ENCODE results near the gene PDE4D.

PDE4D gene

GRCh38 chr5:59238126-59238902 lies 655.2 kb downstream of the PDE4D start:
- no peak for DNase-seq

DNA sequence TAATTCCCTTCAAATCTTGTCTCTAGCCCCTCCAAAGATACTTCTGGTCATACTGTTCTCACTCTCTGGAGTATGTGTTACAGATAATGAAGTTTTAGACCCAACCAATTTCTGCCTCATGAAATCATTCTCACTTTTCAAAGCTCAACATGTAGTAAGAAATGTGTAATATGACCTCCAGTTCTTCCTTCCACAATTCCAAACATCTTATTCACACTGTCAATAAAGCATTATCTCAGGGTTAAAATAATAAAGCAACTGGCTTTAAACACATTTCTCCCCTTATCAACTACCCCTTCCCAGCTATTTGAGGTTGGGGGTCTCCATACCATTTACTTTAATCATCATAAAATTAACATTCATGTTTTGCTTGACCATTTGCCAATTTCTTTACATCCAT lies 656.5 kb downstream of the PDE4D start:
- DNase-seq, result no peak

- no peak for DNase-seq
These were observed 657.1 kb downstream of the PDE4D start for GRCh38 chr5:59236448-59236847.

DNA sequence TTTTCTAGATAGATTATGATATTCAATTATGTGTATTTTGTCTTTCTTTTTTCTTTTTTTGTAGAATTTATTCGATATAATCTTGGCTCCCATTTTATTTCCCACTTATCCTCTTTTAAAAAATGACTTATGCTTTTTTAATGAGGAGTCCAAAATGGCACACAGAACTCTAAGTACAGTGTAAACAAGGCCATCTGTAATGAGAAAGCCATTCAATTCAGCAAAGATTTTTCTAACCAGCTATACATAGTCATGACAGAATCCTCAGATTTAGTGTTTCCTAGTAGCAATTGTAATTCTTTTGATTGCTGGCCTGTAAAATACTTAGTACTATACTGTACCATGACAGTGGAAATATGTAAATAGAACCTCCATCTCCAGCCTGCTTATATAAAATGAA lies 659.3 kb downstream of the PDE4D start:
- DNase-seq, result no peak

DNA sequence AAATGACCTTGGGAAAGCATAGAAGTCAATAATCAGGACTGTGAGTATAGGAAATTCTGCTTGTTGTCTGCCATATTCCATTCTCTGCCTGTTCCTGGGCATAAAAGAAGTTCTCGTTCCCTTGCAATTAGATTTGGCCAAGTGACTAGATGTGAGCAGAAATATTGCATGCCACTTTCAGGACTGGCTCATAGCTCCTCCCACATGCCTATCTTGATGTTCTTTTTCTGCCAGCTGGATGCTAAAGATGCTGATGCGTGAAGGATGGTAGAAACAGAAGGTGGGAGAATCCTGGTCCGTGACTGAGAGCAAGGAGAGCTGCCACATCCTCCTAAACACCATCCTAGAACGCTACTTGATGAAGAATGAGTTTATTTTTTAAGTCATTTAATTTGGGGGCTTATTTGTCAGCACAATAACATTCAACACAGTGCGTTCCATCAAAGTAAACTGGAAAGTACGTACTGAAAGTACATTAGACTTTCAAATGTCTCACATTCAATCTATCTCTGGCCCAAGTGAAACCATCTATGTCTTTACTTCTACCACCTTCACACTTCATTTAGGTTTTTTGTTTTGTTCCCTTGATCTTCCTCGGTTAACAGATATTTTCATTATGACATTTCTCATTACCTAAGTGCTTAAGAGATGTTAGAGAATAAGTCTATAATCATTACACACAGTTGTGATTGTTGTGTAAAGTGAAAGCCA lies 662.1 kb downstream of the PDE4D start:
- no peak for DNase-seq

DNA sequence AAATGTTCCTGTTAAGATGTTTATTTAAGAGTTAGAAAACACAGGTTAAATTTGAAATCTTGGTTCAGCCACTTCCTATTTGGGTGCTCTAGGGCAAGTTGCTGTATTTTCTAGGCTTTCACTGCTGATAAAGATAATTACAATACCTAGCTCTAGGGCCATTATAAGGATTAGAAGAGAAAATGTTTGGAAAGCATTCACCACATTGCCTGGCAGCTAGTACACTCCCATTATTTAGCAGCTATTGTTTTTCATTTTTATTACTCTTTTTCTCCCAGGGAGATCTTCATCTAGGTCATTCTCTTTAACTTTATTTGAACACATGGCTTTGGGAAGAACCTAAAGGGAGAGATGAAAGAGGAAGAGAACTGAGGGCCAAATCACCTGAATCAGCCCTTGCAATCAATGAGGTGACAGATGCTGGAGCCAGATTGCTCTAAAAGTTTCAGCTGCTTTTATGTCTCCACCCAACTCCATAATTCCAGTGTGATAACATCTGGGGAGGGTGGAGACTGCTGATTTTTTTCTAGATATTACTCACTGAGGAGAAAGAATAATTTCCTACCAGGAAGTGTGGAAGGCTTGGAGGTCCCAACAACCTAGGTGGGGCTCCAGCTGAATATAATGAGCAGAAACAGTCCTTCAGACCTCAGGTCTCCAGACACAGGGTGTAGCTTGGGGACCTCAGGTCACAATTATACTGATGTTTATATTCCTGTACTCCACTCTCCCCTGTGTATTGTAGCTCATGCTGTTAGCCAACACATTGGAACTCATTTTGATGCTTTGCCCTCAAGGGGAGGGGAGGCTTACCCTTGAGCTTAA lies 670.6 kb downstream of the PDE4D start:
- DNase-seq, result no peak

DNA sequence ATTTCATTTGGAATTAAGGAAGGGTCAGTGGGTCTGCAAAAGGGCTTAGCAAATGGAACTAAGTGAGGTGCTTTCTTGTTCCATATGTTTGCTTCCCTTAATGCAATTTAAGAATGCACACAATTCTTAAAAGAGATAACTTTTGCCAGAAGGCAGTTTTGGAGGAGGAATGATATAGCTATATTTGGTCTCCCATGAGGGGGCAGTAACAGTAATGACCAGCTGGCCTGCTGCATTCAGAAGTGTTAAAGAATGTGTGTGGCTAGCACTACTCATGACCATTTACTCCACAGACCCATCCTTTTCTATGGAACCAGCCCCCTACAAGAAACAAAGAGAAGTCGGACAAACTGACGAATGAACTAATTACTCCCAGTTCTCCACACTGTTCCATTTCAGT lies 671.8 kb downstream of the PDE4D start:
- DNase-seq, result no peak

- DNase-seq, result no peak
These were observed 675.0 kb downstream of the PDE4D start for GRCh38 chr5:59218424-59219045.

- no peak for DNase-seq
These were observed 676.7 kb downstream of the PDE4D start for GRCh38 chr5:59216841-59217240.

GRCh38 chr5:59212596-59212995 lies 680.9 kb downstream of the PDE4D start:
- no peak for DNase-seq

GRCh38 chr5:59209758-59210359 lies 683.7 kb downstream of the PDE4D start:
- peak; percentile 12 for DNase-seq

- no peak for DNase-seq
These were observed 685.1 kb downstream of the PDE4D start for GRCh38 chr5:59208474-59208873.

DNA sequence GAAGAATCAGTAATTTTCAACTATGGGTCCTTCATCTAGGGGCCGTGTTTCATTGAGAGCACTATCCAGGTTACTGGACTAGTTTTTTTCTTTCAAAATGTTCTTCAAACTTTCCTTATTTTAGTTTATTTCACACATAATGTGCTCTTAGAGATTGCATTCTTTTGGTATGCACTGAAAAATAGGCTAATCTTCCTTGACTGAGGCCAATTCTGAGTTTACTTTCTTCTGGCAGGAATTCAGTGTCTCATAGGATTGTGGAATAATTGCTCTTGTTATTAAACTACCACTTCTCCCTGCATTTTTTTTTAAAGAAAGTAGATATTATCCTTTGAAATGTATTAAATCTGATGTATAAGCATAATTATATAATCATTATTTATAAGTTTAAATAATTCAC lies 686.1 kb downstream of the PDE4D start:
- no peak for DNase-seq

DNA sequence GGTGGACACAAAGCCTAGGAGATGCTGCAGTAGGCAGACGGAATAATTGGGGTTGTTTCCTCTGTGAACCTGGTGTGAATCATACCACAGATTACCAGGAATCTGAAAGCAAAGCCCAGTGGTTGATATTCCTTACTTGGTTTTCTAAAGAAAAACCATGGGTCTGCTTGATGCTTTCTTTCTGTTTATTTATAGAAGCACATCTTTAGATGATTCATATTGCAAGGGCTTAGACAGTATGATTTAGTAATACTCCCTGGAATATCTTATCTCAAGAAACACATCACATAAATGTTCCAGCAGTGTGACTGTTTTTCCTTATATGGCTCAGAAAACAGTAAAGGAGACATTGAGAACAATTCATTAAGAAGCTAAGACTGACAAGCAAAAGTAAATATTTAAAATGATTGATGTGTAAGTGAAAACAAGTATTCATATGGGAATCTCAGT lies 687.4 kb downstream of the PDE4D start:
- no peak for DNase-seq

GRCh38 chr5:59204114-59204897 lies 689.2 kb downstream of the PDE4D start:
- DNase-seq, result no peak

- DNase-seq, result no peak
These were observed 693.7 kb downstream of the PDE4D start for GRCh38 chr5:59199868-59200267.

- DNase-seq, result no peak
These were observed 694.7 kb downstream of the PDE4D start for GRCh38 chr5:59198832-59199231.

- DNase-seq, result no peak
These were observed 695.2 kb downstream of the PDE4D start for GRCh38 chr5:59198365-59198764.

DNA sequence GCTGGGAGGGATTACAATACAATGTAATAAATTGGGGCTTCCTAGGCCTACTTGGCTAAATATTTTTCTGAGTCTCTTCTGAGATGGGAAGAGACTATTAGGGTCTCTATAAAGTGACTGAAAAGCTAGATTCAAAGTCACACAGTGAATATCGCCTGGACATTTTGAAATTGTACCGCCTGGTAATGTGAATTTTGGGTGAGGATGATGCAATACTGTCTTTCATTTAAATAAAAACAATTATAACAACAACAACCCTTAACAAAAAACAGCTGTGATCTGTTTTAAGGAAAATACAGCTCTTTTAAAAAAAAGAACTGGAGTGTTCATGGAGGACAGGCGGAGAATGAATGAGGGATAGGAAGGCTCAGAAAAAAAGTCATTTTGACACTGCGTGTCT lies 695.6 kb downstream of the PDE4D start:
- DNase-seq, result no peak

GRCh38 chr5:59193616-59194319 lies 699.8 kb downstream of the PDE4D start:
- no peak for DNase-seq

GRCh38 chr5:59190746-59191145 lies 702.8 kb downstream of the PDE4D start:
- DNase-seq, result no peak
